GM10248 (cell line): ENCODE measurements around the gene LTB4R.

Source experiments
- CTCF ChIA-PET: fragments of 300-600 bp; sonication (Branson Sonifier 250); formaldehyde crosslinking; extraction: SDS; loops from one replicate; lab custom pipeline; 2021; ENCODE audit warnings: antibody characterized with exemption; lab: Yijun Ruan, JAX
- POLR2A ChIA-PET: fragments of 350-650 bp; sonication (Branson Sonifier 250); formaldehyde crosslinking; extraction: SDS; loops from one replicate; lab custom pipeline; 2020; ENCODE audit warnings: antibody characterized with exemption; lab: Yijun Ruan, JAX
- DNase-seq: peaks from one replicate; pipeline ENCODE4 v3.0.0; 2012; ENCODE audit errors: extremely low spot score
- TF ChIP-seq, protein P1 (sequence below): IDR thresholded peaks from 2 replicates; pipeline ENCODE4 v1.5.1; 2012; ENCODE audit warnings: mild to moderate bottlenecking, low read depth; ENCODE audit errors: extremely low read depth, missing control alignments, control extremely low read depth

The LTB4R gene, protein sequence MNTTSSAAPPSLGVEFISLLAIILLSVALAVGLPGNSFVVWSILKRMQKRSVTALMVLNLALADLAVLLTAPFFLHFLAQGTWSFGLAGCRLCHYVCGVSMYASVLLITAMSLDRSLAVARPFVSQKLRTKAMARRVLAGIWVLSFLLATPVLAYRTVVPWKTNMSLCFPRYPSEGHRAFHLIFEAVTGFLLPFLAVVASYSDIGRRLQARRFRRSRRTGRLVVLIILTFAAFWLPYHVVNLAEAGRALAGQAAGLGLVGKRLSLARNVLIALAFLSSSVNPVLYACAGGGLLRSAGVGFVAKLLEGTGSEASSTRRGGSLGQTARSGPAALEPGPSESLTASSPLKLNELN

DNA sequence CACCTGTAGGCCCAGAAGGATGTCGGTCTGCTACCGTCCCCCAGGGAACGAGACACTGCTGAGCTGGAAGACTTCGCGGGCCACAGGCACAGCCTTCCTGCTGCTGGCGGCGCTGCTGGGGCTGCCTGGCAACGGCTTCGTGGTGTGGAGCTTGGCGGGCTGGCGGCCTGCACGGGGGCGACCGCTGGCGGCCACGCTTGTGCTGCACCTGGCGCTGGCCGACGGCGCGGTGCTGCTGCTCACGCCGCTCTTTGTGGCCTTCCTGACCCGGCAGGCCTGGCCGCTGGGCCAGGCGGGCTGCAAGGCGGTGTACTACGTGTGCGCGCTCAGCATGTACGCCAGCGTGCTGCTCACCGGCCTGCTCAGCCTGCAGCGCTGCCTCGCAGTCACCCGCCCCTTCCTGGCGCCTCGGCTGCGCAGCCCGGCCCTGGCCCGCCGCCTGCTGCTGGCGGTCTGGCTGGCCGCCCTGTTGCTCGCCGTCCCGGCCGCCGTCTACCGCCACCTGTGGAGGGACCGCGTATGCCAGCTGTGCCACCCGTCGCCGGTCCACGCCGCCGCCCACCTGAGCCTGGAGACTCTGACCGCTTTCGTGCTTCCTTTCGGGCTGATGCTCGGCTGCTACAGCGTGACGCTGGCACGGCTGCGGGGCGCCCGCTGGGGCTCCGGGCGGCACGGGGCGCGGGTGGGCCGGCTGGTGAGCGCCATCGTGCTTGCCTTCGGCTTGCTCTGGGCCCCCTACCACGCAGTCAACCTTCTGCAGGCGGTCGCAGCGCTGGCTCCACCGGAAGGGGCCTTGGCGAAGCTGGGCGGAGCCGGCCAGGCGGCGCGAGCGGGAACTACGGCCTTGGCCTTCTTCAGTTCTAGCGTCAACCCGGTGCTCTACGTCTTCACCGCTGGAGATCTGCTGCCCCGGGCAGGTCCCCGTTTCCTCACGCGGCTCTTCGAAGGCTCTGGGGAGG, at the start of gene LTB4R:
Gene LTB4R, plus strand, starts transcription at position 857 of the 959 bp plus-strand sequence. CDS start 4,150 bp downstream, outside the sequence.
- TF ChIP-seq, protein P1, sequence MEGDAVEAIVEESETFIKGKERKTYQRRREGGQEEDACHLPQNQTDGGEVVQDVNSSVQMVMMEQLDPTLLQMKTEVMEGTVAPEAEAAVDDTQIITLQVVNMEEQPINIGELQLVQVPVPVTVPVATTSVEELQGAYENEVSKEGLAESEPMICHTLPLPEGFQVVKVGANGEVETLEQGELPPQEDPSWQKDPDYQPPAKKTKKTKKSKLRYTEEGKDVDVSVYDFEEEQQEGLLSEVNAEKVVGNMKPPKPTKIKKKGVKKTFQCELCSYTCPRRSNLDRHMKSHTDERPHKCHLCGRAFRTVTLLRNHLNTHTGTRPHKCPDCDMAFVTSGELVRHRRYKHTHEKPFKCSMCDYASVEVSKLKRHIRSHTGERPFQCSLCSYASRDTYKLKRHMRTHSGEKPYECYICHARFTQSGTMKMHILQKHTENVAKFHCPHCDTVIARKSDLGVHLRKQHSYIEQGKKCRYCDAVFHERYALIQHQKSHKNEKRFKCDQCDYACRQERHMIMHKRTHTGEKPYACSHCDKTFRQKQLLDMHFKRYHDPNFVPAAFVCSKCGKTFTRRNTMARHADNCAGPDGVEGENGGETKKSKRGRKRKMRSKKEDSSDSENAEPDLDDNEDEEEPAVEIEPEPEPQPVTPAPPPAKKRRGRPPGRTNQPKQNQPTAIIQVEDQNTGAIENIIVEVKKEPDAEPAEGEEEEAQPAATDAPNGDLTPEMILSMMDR: peak; percentile 58
- ChIA-PET POLR2A (interaction anchor here (1.1 to 1.5 kb wide), 2 partner anchors 30 to 121 kb away, joined by 3 read pairs; no protein-coding TSS in a partner anchor), CTCF (interaction anchor here (0.7 to 10.4 kb wide), 15 partner anchors 8 to 150 kb away, joined by 3 to 155 read pairs (median 12); partner anchors contain the start of genes ADCY4, CBLN3, DHRS1 and IRF9)
- peak; percentile 65 for DNase-seq

DNA sequence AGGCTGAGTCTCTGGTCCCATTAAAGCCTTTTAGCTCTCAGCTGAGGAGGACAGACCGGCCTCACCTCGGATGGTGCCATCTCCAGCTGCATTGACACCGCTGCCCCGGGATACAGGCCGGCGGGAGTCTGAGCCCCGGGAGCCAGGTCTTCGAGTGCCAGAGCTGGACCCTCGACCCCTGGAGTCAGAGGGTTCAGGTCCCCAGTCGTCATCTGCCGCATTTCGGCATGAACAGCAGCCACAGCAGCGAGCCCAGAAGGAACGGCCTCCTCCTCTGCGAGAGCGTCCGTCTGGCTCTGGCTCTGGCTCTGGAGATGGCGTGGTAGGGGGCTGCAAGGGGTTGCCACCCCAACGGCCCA, 49.4 kb upstream of the LTB4R start:
- TF ChIP-seq, protein P1: no peak
- ChIA-PET CTCF (interaction anchor here (1.3 to 2.8 kb wide), 4 partner anchors 9 to 35 kb away, joined by 4 to 12 read pairs (median 10); partner anchors contain the start of genes RABGGTA and TINF2), POLR2A (interaction anchor here (0.8 to 2.0 kb wide), 3 partner anchors 8 to 10 kb away, joined by 3 to 6 read pairs (median 5); partner anchors contain the start of gene RABGGTA)

DNA sequence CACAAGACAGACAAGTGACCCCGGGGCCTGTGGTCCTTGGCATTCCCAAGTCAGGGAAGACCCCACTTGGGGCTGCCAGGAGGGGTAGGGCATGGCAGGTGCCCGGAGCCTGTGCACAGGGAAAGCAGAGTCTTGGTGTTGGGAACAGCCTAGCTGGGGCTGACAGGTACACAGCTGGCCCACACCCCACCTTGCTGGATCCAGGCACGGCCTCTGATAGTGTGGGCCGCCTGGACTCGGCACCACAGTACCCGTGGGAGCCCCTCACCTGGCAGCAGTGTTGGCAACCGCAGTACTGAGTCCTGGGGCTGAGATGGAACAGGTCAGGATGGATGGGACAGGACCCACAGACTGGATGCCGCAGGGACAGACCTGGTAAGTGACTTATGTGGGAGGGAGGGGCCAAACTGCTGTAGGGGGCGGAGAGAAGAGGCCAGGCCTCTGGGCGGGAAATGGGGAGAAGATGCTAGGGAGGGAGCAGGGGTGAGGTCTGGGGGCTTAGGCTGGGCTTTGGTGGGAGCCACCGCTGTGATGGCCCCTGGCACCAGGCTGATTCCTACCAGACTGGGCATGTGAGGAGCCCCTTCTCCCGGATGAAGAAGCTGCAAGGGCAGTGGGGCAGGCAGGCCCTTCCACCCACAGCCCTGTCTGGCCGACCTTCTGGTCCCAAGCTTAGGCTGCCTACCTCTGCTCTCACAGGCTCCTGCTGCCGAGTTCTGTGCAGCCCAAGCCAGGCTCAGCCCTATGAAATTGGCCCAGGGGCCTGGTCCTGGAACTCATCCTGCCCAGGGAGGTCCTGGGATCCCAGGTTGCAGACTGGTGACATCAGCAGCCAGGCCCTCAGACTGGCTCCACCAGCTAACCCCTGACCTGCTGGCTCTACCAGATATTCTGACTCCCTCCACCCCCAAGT, 48.2 kb upstream of the LTB4R start, which contains the start of gene TGM1:
Gene TGM1, minus strand, starts transcription at position 357 of the 913 bp plus-strand sequence. CDS start 825 bp downstream, outside the sequence.
- CTCF ChIA-PET: interaction anchor here (1.1 to 9.2 kb wide), 6 partner anchors 8 to 45 kb away, joined by 3 to 67 read pairs (median 11); partner anchors contain the start of genes CIDEB, LTB4R2, RABGGTA and TINF2
- no peak for DNase-seq
- POLR2A ChIA-PET: interaction anchor here (0.9 kb wide), 1 partner anchor 27 kb away, joined by 3 read pairs; no protein-coding TSS in a partner anchor
- TF ChIP-seq, protein P1: no peak

More for the DNA sequence above, 49.4 kb upstream of the LTB4R start:
- DNase-seq: no peak

DNA sequence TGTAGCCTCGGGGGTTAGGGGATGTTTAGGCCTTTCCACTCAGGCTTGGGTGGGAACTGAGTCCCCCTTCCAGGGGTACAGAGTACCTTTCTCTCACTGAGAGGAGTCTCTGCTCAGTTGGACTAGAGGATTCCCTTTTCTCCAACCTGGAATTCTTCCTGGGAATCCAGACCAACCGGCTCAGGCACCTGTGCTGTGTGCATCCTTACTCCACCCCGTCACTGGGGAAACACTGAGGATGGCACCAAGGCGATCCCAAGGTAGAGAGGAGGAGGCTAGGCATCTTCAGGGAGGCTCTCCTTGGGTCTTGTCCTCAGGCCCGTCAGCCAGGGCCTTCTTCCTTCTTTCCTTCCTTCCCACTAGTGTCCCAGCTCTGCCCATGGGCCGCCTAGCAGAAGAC, 47.5 kb upstream of the LTB4R start:
- ChIA-PET POLR2A (no interaction called here), CTCF (interaction anchor here (1.1 to 9.2 kb wide), 4 partner anchors 12 to 44 kb away, joined by 3 to 67 read pairs (median 12); partner anchors contain the start of genes CIDEB, LTB4R2 and TINF2)
- no peak for DNase-seq
- TF ChIP-seq, protein P1: no peak

DNA sequence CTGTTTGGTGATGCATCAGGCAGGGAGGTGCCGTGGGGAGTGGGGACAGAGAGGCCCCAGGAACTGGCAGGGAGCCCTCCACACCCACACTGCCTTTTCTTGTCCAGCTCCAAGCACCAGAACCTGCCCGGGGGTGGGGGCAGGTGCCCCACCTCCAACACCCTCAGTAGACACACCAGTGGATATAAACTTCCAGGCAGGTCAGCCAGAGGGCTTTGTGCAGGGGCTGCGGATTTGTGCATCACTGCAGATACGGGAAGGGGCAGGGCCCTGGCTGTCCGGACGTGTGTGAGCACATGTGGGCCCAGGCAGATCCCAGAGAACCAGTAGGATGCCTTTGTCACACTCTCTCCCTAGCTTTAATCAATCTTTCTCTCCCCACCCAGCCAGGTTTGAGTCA, 47.0 kb upstream of the LTB4R start:
- TF ChIP-seq, protein P1: no peak
- POLR2A ChIA-PET: no interaction called here
- CTCF ChIA-PET: interaction anchor here (3.7 to 9.2 kb wide), 2 partner anchors 33 to 44 kb away, joined by 13 to 67 read pairs; partner anchors contain the start of genes CIDEB and LTB4R2
- no peak for DNase-seq
